Neural crest cell (in vitro differentiated cells): ENCODE measurements around the gene YES1. TPM values are rescaled to one million over a fixed set of nuclear protein-coding genes. Genes with fewer than 3 reads are reported as not detected.

Experiments
- DNase-seq: peaks from one replicate; pipeline ENCODE4 v3.0.0; 2021; ENCODE audit warnings: low read depth, mixed read lengths, low spot score
- H3K27ac Mint-ChIP-seq: one replicate; pipeline ENCODE4 v1.8.0; 2021; ENCODE audit warnings: mild to moderate bottlenecking, mixed read lengths; ENCODE audit not compliant: unreplicated experiment
- H3K27me3 Mint-ChIP-seq: 2 replicates; pipeline ENCODE4 v1.8.0; 2021; ENCODE audit warnings: low read depth, mild to moderate bottlenecking, mixed read lengths
- H3K36me3 Mint-ChIP-seq: 2 replicates; pipeline ENCODE4 v1.8.0; 2021; ENCODE audit warnings: low read depth, mild to moderate bottlenecking, mixed read lengths
- H3K4me1 Mint-ChIP-seq: 2 replicates; pipeline ENCODE4 v1.8.0; 2021; ENCODE audit warnings: mixed read lengths
- H3K4me3 Mint-ChIP-seq: one replicate; pipeline ENCODE4 v1.8.0; 2021; ENCODE audit warnings: mild to moderate bottlenecking, mixed read lengths
- H3K9me3 Mint-ChIP-seq: 2 replicates; pipeline ENCODE4 v1.8.0; 2021; ENCODE audit warnings: mixed read lengths
- total RNA-seq: library from RNA; stranded (reverse); gene quantifications from 2 replicates; pipeline ENCODE4 v1.2.1, GENCODE V29; 2021
- TF ChIP-seq, protein P1 (sequence below): fragments of 200-600 bp; sonication (generic); conservative IDR thresholded peaks from 2 replicates; pipeline ENCODE4 v1.5.0; 2021; ENCODE audit warnings: antibody characterized with exemption, mild to moderate bottlenecking

Gene YES1
- total RNA-seq, 1 donor from 2014 or later = 54.7 TPM

DNA sequence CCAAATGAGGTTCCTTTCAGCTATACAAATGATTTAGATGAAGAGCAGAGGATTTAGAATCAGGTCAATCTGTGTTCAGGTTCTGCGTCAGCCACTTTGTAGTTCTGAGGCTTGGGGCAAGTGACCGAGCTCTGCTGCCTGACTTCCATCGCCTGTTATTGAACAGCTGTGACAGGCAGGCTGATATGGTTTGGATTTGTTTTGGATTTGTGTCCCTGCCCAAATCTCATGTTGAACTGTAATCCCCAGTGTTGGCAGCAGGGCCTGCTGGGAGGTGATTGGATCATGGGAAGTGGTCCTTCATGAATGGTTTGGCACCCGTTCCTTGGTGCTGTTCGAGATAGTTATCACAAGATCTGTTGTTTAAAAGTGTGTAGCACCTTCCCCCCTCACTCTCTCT lies 136.0 kb downstream of the YES1 start:
- Mint-ChIP-seq H3K27me3 (no peaks in the 10 kb centered on the region), H3K27ac (no peak overlapping the region), H3K4me3 (no peak overlapping the region), H3K9me3 (no peaks in the 10 kb centered on the region), H3K4me1 (no peaks in the 10 kb centered on the region), H3K36me3 (peaks cover 15% of the 10 kb centered on the region)
- DNase-seq = no peak
- TF ChIP-seq, protein P1, sequence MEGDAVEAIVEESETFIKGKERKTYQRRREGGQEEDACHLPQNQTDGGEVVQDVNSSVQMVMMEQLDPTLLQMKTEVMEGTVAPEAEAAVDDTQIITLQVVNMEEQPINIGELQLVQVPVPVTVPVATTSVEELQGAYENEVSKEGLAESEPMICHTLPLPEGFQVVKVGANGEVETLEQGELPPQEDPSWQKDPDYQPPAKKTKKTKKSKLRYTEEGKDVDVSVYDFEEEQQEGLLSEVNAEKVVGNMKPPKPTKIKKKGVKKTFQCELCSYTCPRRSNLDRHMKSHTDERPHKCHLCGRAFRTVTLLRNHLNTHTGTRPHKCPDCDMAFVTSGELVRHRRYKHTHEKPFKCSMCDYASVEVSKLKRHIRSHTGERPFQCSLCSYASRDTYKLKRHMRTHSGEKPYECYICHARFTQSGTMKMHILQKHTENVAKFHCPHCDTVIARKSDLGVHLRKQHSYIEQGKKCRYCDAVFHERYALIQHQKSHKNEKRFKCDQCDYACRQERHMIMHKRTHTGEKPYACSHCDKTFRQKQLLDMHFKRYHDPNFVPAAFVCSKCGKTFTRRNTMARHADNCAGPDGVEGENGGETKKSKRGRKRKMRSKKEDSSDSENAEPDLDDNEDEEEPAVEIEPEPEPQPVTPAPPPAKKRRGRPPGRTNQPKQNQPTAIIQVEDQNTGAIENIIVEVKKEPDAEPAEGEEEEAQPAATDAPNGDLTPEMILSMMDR = no peak

DNA sequence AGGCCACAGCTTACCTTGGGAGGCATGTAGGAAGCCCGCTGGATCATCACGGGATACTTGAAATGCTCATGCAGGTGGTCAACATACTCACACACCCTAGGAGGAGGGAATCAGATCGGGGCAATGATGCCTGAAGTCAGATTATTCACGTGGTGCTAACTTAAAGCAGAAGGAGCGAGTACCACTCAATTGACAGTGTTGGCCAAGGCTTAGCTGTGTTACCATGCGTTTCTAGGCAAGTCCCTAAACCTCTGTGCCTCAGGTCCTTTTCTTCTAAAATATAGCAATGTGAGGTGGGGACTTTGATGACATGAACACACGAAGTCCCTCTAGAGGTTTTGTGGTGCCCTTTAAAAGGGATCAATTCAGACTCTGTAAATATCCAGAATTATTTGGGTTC lies 136.7 kb downstream of the YES1 start:
- Mint-ChIP-seq H3K4me1 (no peaks in the 10 kb centered on the region), H3K9me3 (no peaks in the 10 kb centered on the region), H3K27ac (peak overlapping the region; percentile 90), H3K27me3 (no peaks in the 10 kb centered on the region), H3K4me3 (no peak overlapping the region), H3K36me3 (peaks cover 22% of the 10 kb centered on the region)
- DNase-seq = no peak
- TF ChIP-seq, protein P1 = no peak

DNA sequence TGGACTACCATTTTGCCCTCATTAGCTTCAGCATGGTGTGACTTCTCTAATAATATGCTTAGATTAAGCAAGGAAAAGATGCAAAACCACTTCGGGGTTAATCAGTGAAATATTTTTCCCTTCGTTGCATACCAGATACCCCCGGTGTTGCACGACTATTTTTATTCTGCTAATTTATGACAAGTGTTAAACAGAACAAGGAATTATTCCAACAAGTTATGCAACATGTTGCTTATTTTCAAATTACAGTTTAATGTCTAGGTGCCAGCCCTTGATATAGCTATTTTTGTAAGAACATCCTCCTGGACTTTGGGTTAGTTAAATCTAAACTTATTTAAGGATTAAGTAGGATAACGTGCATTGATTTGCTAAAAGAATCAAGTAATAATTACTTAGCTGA lies 138.3 kb downstream of the YES1 start:
- TF ChIP-seq, protein P1 = no peak
- H3K27ac Mint-ChIP-seq = no peak overlapping the region
- H3K9me3 Mint-ChIP-seq = no peaks in the 10 kb centered on the region
- H3K4me1 Mint-ChIP-seq = no peaks in the 10 kb centered on the region
- H3K36me3 Mint-ChIP-seq = peaks cover 30% of the 10 kb centered on the region
- no peaks in the 10 kb centered on the region for H3K27me3 Mint-ChIP-seq
- no peak overlapping the region for H3K4me3 Mint-ChIP-seq
- no peak for DNase-seq

DNA sequence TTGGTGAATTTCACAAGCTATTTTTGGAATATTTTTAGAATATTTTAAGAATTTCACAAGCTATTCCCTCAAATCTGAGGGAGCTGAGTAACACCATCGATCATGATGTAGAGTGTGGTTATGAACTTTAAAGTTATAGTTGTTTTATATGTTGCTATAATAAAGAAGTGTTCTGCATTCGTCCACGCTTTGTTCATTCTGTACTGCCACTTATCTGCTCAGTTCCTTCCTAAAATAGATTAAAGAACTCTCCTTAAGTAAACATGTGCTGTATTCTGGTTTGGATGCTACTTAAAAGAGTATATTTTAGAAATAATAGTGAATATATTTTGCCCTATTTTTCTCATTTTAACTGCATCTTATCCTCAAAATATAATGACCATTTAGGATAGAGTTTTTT lies 138.7 kb downstream of the YES1 start:
- H3K27me3 Mint-ChIP-seq = no peaks in the 10 kb centered on the region
- H3K4me1 Mint-ChIP-seq = no peaks in the 10 kb centered on the region
- no peak for DNase-seq
- no peak overlapping the region for H3K27ac Mint-ChIP-seq
- H3K4me3 Mint-ChIP-seq = no peak overlapping the region
- TF ChIP-seq, protein P1 = no peak
- H3K9me3 Mint-ChIP-seq = no peaks in the 10 kb centered on the region
- peaks cover 35% of the 10 kb centered on the region for H3K36me3 Mint-ChIP-seq

Other genes with a start within 250 kb of the YES1 start
- gene CETN1, start 231.9 kb downstream of the YES1 start, total RNA-seq = not detected in 2 replicates
- gene CLUL1, start 215.3 kb downstream of the YES1 start, total RNA-seq = 0.50 and 1.0 TPM in 2 replicates
- 264 and 268 TPM in 2 replicates for gene TYMS, start 154.6 kb downstream of the YES1 start, total RNA-seq
- gene ENOSF1, start 99.6 kb downstream of the YES1 start, total RNA-seq = 78.6 and 83.3 TPM in 2 replicates
- 0.57 and 0.68 TPM in 2 replicates for gene ADCYAP1, start 92.6 kb upstream of the YES1 start, total RNA-seq